OCI-M1 (cell line): ENCODE measurements around the gene SLC19A2.
A peak's percentile ranks its signal among the peaks of the same experiment; 100 is the strongest.
"Not testable (repeated sequence)": the region's sequence is repeated elsewhere in the genome, so short reads cannot be mapped to it uniquely, and the experiment has no call there.

Experiments used
- DNase-seq: peaks from one replicate; lab custom pipeline; 2025; lab: John Stamatoyannopoulos, UW

The SLC19A2 gene

GRCh38 chr1:169485431-169486280, at the start of gene SLC19A2:
Gene SLC19A2, minus strand, starts transcription at chr1:169485944. Its CDS starts 178 bp downstream, at chr1:169485766.
- DNase-seq, result peak; percentile 99

GRCh38 chr1:169534653-169535052, 48.9 kb upstream of the SLC19A2 start:
- DNase-seq, result no peak

- DNase-seq, result not testable (repeated sequence)
These were observed 47.9 kb upstream of the SLC19A2 start for GRCh38 chr1:169533528-169534190.

GRCh38 chr1:169530448-169530847, 44.7 kb upstream of the SLC19A2 start:
- DNase-seq, result no peak

- peak; percentile 33 for DNase-seq
These were observed 43.4 kb upstream of the SLC19A2 start for GRCh38 chr1:169529068-169529642.

GRCh38 chr1:169528215-169529067, 42.7 kb upstream of the SLC19A2 start:
- peak; percentile 60 for DNase-seq

- DNase-seq, result peak; percentile 29
These were observed 41.9 kb upstream of the SLC19A2 start for GRCh38 chr1:169527451-169528214.

- DNase-seq, result no peak
These were observed 41.3 kb upstream of the SLC19A2 start for GRCh38 chr1:169527001-169527400.

GRCh38 chr1:169526120-169526832, 40.5 kb upstream of the SLC19A2 start:
- no peak for DNase-seq

- DNase-seq, result no peak
These were observed 39.6 kb upstream of the SLC19A2 start for GRCh38 chr1:169525391-169525790.

GRCh38 chr1:169523904-169524303, 38.2 kb upstream of the SLC19A2 start:
- DNase-seq, result no peak

- DNase-seq, result no peak
These were observed 35.5 kb upstream of the SLC19A2 start for GRCh38 chr1:169521226-169521625.

GRCh38 chr1:169517558-169518186, 31.9 kb upstream of the SLC19A2 start:
- no peak for DNase-seq

GRCh38 chr1:169515641-169516040, 29.9 kb upstream of the SLC19A2 start:
- DNase-seq, result no peak

GRCh38 chr1:169514566-169515270, 29.0 kb upstream of the SLC19A2 start:
- DNase-seq, result no peak

GRCh38 chr1:169513208-169513607, 27.5 kb upstream of the SLC19A2 start:
- peak; percentile 74 for DNase-seq

GRCh38 chr1:169511316-169512005, 25.7 kb upstream of the SLC19A2 start:
- no peak for DNase-seq

GRCh38 chr1:169510060-169510459, 24.3 kb upstream of the SLC19A2 start:
- no peak for DNase-seq

- peak; percentile 39 for DNase-seq
These were observed 23.6 kb upstream of the SLC19A2 start for GRCh38 chr1:169509354-169509753.
